ENCODE results near the gene POGK.
A peak's percentile ranks its signal among the peaks of the same experiment; 100 is the strongest.
"Not testable (repeated sequence)": the region's sequence is repeated elsewhere in the genome, so short reads cannot be mapped to it uniquely, and the experiment has no call there.

POGK gene

GRCh38 chr1:166849135-166849534, 9.9 kb downstream of the POGK start:
- no peak for DNase-seq
- intact Hi-C loops (cut with DNase I): loop anchor here (10.0 kb wide), 1 partner anchor 376 kb away; the partner anchor contains the start of gene POU2F1

DNA sequence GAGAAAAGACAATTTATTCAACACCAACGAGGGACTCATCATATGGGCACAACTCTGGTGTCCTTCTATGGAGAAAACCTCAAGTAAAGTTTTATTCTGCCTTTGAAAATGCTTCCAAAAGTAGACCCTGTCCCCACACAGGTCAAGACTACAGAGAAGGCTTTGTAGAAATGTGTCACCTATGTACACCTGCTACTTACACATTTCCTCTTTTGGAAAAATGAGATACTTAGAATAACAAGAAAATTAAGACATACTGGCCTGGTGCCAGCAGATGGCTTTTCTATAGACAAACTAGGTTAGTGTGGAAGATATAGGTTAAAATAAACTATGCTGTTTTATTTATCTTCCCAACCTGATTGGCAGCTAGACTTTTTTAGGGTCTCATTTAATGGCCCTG, 13.6 kb downstream of the POGK start:
- intact Hi-C loops (cut with DNase I): no loop called here
- peak in 1 of 42 donors; percentile 49 for DNase-seq

- DNase-seq: no peak
- intact Hi-C loops (cut with DNase I): no loop called here
These were observed 16.3 kb downstream of the POGK start for GRCh38 chr1:166855558-166855957.

DNA sequence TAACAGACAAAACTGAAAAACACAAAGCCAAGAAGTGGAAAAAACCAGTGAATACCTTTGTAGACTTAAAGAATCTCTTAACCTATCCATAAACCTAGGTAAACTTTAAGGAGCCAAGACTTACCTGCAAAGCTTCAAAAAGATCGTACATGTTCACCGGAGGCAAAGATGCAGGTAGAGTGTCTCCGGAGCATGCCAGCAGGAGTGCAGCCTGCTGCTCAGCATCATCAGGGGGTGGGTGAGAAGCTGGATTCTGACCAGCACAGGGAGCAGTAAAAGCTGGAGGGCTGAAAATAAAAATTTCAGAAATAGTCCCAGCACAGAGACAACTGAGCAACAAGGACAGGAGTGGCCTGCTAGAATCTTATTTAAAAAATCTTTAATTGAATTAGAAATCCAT, 18.7 kb downstream of the POGK start:
- no peak for DNase-seq

DNA sequence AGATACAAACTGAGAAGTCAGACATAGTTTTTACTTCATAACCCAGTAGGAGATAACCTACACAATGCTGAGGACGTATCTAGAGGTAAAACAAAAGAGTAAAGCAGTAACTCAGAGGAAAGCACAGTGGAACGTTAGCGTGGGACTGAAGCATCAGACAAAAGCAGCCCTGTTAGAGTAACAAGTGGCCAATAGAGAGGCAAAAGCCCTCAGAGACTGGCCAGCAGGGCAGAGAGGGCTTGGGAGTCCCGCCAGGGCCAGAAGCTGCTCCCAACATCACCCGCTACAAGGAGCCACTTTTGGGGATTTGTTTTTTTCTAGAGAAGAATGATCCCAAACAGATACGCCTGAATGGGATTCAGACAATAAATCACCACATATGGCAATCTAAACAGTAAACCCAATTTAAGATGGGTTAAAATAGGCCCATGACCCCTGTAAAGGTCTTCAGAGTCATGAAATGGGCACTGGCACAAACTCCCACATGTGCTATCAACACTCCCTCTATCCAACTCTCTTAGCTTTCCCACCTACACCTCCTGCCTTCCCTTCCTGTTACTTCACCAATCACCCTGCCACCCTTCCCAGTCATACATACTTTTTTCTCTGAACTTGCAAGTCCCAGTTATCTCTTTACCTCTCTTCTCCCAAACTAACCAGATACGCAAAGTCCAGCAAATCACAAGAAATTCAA, 19.6 kb downstream of the POGK start:
- intact Hi-C loops (cut with DNase I): no loop called here
- peak; percentile 52 to 89 (median 76) for DNase-seq

More for the DNA sequence above, 18.7 kb downstream of the POGK start:
- intact Hi-C loops (cut with DNase I): no loop called here

DNA sequence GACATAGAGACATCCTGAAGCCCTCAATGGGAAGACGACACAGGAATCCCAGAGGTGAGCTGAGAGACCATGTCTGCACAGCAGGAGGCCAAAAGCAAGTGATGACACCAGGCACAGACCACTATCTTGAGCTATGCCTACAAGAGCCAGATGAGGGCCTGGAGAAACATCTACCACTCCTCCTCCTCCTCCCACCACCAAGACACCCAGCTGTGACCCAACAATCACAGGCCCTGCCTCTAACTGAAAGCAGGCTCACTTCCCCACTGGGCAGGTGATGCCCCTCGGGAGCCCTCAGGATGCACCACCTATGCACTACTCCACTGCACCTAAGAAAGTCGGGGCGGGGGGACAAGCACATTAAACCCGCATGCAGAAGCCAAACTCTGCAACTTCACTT, 20.3 kb downstream of the POGK start:
- DNase-seq: no peak
- intact Hi-C loops (cut with DNase I): no loop called here

DNA sequence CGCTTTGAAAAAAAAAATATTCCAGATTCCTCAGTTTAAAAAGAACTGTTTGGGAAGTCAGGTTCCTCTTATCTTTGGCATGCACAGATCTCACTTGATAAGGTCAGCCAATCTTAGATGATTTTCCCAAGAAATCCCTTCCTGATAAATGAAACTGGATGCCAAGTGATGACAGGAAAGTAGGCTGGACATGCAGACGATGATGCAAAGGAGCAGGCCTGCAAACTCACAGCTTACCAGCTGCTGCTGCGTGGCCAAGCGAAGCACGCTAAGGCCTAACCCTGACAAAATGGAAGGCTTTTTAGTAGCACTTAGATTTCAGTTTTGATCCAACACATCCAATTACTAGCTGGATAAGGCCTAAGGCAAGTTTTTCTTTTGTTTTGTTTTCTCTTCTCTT, 26.7 kb downstream of the POGK start:
- intact Hi-C loops (cut with DNase I): no loop called here
- DNase-seq: no peak

DNA sequence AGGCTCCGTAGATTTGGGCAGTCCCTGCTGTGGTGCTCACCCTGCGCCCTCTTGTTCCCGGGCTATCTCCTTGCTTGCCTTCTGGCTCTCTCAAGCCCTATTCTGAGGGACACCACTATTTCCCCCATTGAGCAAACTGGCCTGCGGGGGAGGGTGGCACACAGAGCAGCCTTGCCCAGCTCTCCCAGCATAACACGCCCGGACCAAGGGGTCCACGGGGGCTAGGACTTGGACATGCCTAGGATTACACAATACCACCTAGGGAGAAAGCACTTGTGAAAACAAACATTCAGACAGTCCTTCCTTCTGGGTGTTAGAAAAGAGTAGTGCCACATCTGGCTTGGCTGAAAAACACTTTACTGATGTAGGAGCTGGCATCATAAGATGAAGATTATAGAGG, 29.4 kb downstream of the POGK start:
- no peak for DNase-seq
- intact Hi-C loops (cut with DNase I): no loop called here

GRCh38 chr1:166869318-166870099, 30.2 kb downstream of the POGK start:
- no peak for DNase-seq
- intact Hi-C loops (cut with DNase I): no loop called here

GRCh38 chr1:166870584-166870983, 31.3 kb downstream of the POGK start:
- intact Hi-C loops (cut with DNase I): no loop called here
- DNase-seq: no peak

DNA sequence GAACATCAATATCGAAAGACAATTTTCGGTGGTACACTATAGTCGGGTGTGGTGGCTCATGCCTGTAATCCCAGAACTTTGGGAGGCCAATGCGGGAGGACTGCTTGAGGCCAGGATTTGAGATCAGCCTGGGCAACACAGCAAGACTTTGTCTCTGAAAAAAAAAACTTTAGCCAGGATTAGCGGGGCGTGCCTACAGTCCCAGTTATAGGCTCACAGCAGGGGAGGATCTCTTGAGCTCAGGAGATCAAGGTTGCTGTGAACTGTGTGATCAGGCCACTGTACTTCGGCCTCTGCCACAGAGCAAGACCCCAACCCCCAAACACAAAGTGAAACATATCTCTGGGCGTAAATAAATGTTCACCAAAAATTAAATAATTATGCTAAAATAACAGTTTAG, 35.2 kb downstream of the POGK start:
- DNase-seq: no peak
- intact Hi-C loops (cut with DNase I): no loop called here

- intact Hi-C loops (cut with DNase I): no loop called here
- no peak for DNase-seq
These were observed 36.0 kb downstream of the POGK start for GRCh38 chr1:166875302-166875733.

DNA sequence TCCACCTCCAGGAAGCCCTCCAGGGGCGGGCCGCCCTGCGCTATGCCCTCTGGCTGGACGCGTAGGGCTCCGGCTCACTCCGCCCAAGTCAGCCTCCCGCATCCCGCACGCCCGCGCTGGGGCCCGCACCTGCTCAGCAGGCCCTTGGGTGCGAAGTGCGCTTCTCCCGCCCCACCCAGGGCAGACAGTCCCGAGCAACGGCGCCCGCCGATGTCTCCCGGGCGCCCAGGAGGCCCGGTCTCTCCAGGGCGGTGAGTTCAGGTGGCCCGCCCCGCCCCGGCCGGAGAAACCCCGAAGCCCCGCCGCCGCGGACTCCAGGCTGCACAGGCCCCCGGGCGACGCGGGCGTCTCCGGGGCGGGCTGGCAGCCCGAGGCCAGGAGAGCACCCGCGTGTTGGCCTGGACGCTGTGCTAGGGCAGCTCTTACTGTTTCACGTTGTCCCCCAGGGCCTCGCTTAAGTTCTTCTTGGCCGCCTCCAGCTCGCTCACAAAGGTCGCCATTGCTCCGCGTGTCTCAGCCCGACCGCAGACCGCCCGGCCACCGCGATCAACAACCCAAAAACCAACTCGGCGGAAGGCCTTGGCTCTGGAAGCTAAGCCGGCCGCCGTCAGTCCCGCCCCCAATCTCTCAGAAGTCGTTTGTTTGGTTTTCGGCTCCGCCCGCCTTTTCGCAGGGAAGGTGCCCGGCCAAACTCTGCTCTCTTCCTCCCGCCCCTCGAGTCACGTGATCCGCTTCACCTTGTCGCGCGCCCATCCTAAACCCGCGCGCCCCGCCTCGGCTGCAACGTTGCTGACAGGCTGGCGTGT, 36.7 kb downstream of the POGK start, which contains the start of gene TADA1:
Gene TADA1 (minus strand): TSS at position 531 of the 806 bp plus-strand sequence. CDS start 31 bp downstream, at position 500.
- DNase-seq: peak; percentile 97 to 100 (median 99)
- intact Hi-C loops (cut with DNase I): loop anchor here (1.0 kb wide), 1 partner anchor 37 kb away; the partner anchor contains the start of gene POGK

DNA sequence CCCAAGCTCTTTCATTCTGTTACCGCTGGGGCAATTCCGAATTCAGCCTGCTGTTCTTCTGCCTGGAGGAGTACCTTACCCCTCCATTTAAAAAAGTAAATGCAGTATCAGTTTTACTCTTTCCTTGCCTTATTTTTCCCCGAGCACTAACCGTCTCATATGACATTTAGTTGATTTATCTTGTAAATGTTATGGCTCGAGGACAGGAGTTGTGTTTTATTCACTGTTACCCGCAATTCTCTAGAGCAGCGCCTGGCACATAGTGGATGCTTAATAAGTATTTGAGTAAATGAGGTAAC, 37.2 kb downstream of the POGK start:
- intact Hi-C loops (cut with DNase I): loop anchor here (1.0 kb wide), 1 partner anchor 37 kb away; the partner anchor contains the start of gene POGK
- no peak for DNase-seq

DNA sequence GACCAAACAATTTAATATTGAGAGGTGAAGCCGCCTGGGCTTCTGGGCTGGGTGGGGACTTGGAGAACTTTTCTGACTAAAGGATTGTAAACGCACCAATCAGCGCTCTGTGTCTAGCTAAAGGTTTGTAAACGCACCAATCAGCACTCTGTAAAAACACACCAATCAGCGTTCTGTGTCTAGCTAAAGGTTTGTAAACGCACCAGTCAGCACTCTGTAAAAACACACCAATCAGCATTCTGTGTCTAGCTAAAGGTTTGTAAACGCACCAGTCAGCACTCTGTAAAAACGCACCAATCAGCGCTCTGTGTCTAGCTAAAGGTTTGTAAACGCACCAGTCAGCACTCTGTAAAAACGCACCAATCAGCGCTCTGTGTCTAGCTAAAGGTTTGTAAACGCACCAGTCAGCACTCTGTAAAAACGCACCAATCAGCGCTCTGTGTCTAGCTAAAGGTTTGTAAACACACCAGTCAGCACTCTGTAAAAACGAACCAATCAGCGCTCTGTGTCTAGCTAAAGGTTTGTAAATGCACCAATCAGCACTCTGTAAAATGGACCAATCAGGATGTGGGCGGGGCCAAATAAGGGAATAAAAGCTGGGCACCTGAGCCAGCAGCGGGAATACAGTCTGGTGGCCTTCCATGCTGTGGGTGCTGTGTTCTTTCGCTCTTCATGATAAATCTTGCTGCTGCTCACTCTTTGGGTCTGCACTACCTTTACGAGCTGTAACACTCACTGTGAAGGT, 39.1 kb downstream of the POGK start:
- DNase-seq; intact Hi-C loops (cut with DNase I): not testable (repeated sequence)

- no peak for DNase-seq
- intact Hi-C loops (cut with DNase I): no loop called here
These were observed 43.6 kb downstream of the POGK start for GRCh38 chr1:166882893-166883292.

DNA sequence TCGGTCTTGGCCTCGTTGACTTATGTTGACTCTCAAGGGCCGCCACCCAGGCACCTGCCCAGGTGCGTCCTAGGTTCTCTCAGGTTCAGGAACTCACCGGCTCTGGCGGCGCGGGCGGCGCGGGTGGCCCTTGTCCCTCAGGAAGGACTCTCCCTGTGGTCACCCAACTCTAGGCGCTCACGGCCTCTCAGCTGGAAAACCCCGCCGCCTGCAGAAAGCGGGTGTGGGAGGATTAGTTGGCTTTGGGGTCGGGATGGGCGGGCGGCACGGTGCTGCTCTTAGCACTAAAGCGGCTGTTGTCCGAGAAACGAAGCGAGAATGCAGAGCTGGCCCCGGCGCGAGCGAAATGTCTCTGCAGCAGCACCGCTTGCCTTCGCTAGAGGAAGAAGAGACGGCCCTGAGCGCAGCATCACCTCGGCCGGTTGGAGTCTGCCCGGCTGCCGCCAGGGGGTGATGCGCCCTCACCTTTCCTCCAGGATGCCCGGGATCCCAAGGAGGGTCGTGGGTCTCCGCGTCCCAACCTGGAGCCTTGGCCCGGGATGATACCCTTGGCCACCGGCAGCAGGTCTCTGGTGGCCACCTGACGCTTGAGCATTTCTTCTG, 44.9 kb downstream of the POGK start:
- DNase-seq: peak; percentile 49 to 86 (median 70)
- intact Hi-C loops (cut with DNase I): no loop called here

- intact Hi-C loops (cut with DNase I): no loop called here
- no peak for DNase-seq
These were observed 45.7 kb downstream of the POGK start for GRCh38 chr1:166884971-166885370.

Measured in head of caudate nucleus (tissue), 42 donors.